ENCODE results near the gene SNRPD1. TPM values are rescaled to one million over a fixed set of nuclear protein-coding genes. Genes with fewer than 3 reads are reported as not detected.
A peak's percentile ranks its signal among the peaks of the same experiment; 100 is the strongest.

The SNRPD1 gene
- total and polyA plus RNA-seq, 9 of the 15 experiments (the other 6 are each of a cell fraction or from before 2014, with no cell fraction given), result 186 to 1,063 (median 313) TPM

DNA sequence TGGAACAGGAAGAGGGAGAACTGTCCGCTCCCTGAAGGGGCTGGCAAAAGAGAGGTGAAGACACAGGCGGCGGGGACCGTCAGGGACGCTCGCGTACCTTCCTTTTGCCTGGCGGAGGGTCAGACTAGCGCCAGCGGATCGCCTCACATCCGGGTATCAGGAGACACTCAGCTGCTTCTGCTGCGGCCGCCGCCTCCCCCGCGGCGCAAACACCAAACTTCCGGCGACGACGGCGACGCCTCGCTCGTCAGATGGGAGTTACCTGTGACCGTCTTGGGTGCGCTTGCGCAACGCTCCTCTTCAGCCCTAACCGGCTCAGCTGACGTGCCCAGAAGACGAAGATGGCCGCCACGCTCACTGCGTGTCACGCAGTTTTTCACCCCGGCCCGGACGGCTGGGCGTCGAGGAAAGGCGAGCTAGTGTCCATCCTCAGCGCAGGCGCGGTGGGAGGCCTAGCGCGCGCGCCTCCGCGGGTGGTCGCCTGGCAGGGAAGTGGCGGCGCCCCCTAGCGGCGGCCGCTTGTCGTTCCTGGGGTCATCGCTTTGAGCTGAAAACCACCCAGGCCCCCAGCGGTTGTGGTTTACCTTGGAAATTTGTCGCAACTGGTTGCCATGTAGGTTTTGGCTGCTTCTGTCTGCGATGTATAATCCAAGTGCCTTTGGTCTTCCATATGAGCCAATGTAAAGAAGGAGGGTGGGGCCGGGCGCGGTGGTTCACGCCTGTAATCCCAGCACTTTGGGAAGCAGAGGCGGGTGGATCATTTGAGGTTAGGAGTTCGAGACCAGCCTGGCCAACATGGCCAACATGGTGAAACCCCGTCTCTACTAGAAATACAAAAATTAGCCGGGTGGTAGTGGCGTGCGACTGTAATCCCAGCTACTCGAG lies 11.3 kb upstream of the SNRPD1 start, which contains the start of gene ESCO1 (continued):
- TF ChIP-seq, protein P1, sequence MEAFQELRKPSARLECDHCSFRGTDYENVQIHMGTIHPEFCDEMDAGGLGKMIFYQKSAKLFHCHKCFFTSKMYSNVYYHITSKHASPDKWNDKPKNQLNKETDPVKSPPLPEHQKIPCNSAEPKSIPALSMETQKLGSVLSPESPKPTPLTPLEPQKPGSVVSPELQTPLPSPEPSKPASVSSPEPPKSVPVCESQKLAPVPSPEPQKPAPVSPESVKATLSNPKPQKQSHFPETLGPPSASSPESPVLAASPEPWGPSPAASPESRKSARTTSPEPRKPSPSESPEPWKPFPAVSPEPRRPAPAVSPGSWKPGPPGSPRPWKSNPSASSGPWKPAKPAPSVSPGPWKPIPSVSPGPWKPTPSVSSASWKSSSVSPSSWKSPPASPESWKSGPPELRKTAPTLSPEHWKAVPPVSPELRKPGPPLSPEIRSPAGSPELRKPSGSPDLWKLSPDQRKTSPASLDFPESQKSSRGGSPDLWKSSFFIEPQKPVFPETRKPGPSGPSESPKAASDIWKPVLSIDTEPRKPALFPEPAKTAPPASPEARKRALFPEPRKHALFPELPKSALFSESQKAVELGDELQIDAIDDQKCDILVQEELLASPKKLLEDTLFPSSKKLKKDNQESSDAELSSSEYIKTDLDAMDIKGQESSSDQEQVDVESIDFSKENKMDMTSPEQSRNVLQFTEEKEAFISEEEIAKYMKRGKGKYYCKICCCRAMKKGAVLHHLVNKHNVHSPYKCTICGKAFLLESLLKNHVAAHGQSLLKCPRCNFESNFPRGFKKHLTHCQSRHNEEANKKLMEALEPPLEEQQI (IDR thresholded peaks at IDR 0.05), result peak; percentile 23; the same call in 1 of the 2 replicates
- no peak for TF ChIP-seq ETS2 (tag; IDR thresholded peaks at IDR 0.05; ENCODE audit: borderline replicate concordance, poor library complexity, severe bottlenecking)
- peak; percentile 92 for TF ChIP-seq MGA (IDR thresholded peaks at IDR 0.05)
- TF ChIP-seq POLR3G (IDR thresholded peaks at IDR 0.05; ENCODE audit: extremely low read depth, insufficient read length, insufficient replicate concordance), result no peak
- no peak for TF ChIP-seq CHD4 (IDR thresholded peaks at IDR 0.05; ENCODE audit: insufficient read depth, insufficient replicate concordance, low read depth, low read length, poor library complexity, severe bottlenecking)
- no peak for TF ChIP-seq GTF2A2 (tag; IDR thresholded peaks at IDR 0.05)
- TF ChIP-seq, protein P2, sequence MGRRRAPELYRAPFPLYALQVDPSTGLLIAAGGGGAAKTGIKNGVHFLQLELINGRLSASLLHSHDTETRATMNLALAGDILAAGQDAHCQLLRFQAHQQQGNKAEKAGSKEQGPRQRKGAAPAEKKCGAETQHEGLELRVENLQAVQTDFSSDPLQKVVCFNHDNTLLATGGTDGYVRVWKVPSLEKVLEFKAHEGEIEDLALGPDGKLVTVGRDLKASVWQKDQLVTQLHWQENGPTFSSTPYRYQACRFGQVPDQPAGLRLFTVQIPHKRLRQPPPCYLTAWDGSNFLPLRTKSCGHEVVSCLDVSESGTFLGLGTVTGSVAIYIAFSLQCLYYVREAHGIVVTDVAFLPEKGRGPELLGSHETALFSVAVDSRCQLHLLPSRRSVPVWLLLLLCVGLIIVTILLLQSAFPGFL (CRISPR knock-in tag; IDR thresholded peaks at IDR 0.05), result 0 out of 2 replicates have a peak, but pooled peaks have one; percentile 53
- TF ChIP-seq PHF21A (IDR thresholded peaks at IDR 0.05; ENCODE audit: borderline replicate concordance, low read depth), result 0 out of 2 replicates have a peak, but pooled peaks have one; percentile 43

Measured in K562 (cell line).